Liver (tissue), 9 donors: ENCODE measurements around the gene DCAF8L2. TPM values are rescaled to one million over a fixed set of nuclear protein-coding genes. Genes with fewer than 3 reads are reported as not detected.
A peak's percentile ranks its signal among the peaks of the same experiment; 100 is the strongest.

Experiments used
- DNase-seq: peaks from one replicate; pipeline ENCODE4 v3.0.0-alpha.2; 2017; ENCODE audit warnings: low spot score
- H3K27ac ChIP-seq, 2 donors: one replicate each; pipeline ENCODE4 v1.7.0; 2013; ENCODE audit warnings: inconsistent platforms in 2 of 2, low read length in 2 of 2, control low read depth in 1 of 2, low read depth in 1 of 2, mild to moderate bottlenecking in 1 of 2
- H3K27me3 ChIP-seq, 4 donors: one replicate each; pipeline versions ENCODE4 v1.6.1 to v1.7.0; 2013; ENCODE audit warnings: low read length in 3 of 4, inconsistent platforms in 1 of 4, mild to moderate bottlenecking in 1 of 4, moderate library complexity in 1 of 4; ENCODE audit not compliant: control insufficient read depth in 4 of 4, insufficient read depth in 4 of 4
- H3K36me3 ChIP-seq, 4 donors: one replicate each; pipeline versions ENCODE4 v1.6.1 to v1.7.0; 2013; ENCODE audit warnings: low read length in 3 of 4, mild to moderate bottlenecking in 3 of 4, low read depth in 1 of 4, moderate library complexity in 1 of 4; ENCODE audit not compliant: control insufficient read depth in 4 of 4, insufficient read depth in 3 of 4
- H3K4me1 ChIP-seq, 4 donors: one replicate each; pipeline versions ENCODE4 v1.6.1 to v1.7.0; 2013; ENCODE audit warnings: low read length in 3 of 4, mild to moderate bottlenecking in 3 of 4, moderate library complexity in 1 of 4; ENCODE audit not compliant: control insufficient read depth in 4 of 4, insufficient read depth in 4 of 4
- H3K4me3 ChIP-seq, 3 donors: one replicate each; pipeline versions ENCODE4 v1.6.1 to v1.7.0; 2013; ENCODE audit warnings: low read length in 3 of 3, control low read depth in 1 of 3, low read depth in 1 of 3, mild to moderate bottlenecking in 1 of 3
- H3K9ac ChIP-seq, 2 donors: one replicate each; pipeline ENCODE4 v1.7.0; 2013; ENCODE audit warnings: low read length in 2 of 2, mild to moderate bottlenecking in 2 of 2, moderate library complexity in 2 of 2, control low read depth in 1 of 2, low read depth in 1 of 2
- H3K9me3 ChIP-seq, 4 donors: one replicate each; pipeline versions ENCODE4 v1.6.1 to v1.7.0; 2013; ENCODE audit warnings: low read length in 3 of 4; ENCODE audit not compliant: control insufficient read depth in 4 of 4
- CTCF ChIP-seq: fragments of 150-350 bp; IDR thresholded peaks from 2 replicates; pipeline ENCODE4 v1.5.1; 2017; ENCODE audit warnings: improper control_type of control experiment, low read depth, low read length; ENCODE audit not compliant: missing input control
- MAX ChIP-seq: IDR thresholded peaks from 2 replicates; pipeline ENCODE4 v1.6.1; 2016; ENCODE audit warnings: antibody characterized with exemption
- RAD21 ChIP-seq, 2 donors: IDR thresholded peaks; 2 replicates each; pipeline ENCODE4 v1.6.1; 2016; ENCODE audit warnings: antibody characterized with exemption in 2 of 2, mild to moderate bottlenecking in 2 of 2
- SP1 ChIP-seq: IDR thresholded peaks from 2 replicates; pipeline ENCODE4 v1.6.1; 2018; ENCODE audit warnings: antibody characterized with exemption, mild to moderate bottlenecking
- YY1 ChIP-seq: IDR thresholded peaks from 2 replicates; pipeline ENCODE4 v1.6.1; 2016; ENCODE audit warnings: antibody characterized with exemption, mild to moderate bottlenecking
- WGBS: extraction: QIAGEN DNeasy Blood & Tissue Kit; methylation state at CpG from one replicate; pipeline ENCODE4 v1.1.7; 2013; 5-methylcytosine and 5-hydroxymethylcytosine counted together
- polyA plus RNA-seq, 2 donors: library from polyadenylated mRNA; stranded (reverse) in 1 of 2; unstranded in 1 of 2; fragments of 200-250 nt in 1 of 2; fragments of >200 nt in 1 of 2; fragmentation: Nextera tagmentation in 1 of 2; extraction: Ambion mirVana in 1 of 2; gene quantifications; one replicate each; pipeline versions ENCODE4 v1.2.1 to v1.2.3, GENCODE V29; 2013 to 2015
- total RNA-seq, 2 donors: library from RNA; depleted of rRNA; stranded (reverse); fragments of >200 nt; gene quantifications; one replicate each; pipeline ENCODE4 v1.2.3, GENCODE V29; 2014
- TF ChIP-seq, protein P1 (sequence below): IDR thresholded peaks from 2 replicates; pipeline ENCODE4 v1.6.1; 2016; ENCODE audit warnings: antibody characterized with exemption
- TF ChIP-seq, protein P2 (sequence below): IDR thresholded peaks from 2 replicates; pipeline ENCODE4 v1.6.1; 2016; ENCODE audit warnings: antibody characterized with exemption
- donor health status: healthy.
- donor health status: healthy.
- donor health status: healthy.
- donor health status: healthy.
- donor health status: healthy.

DCAF8L2 gene
- total and polyA plus RNA-seq, 4 donors, result not detected

- no peak overlapping the region for H3K27ac ChIP-seq
- TF ChIP-seq, protein P1, sequence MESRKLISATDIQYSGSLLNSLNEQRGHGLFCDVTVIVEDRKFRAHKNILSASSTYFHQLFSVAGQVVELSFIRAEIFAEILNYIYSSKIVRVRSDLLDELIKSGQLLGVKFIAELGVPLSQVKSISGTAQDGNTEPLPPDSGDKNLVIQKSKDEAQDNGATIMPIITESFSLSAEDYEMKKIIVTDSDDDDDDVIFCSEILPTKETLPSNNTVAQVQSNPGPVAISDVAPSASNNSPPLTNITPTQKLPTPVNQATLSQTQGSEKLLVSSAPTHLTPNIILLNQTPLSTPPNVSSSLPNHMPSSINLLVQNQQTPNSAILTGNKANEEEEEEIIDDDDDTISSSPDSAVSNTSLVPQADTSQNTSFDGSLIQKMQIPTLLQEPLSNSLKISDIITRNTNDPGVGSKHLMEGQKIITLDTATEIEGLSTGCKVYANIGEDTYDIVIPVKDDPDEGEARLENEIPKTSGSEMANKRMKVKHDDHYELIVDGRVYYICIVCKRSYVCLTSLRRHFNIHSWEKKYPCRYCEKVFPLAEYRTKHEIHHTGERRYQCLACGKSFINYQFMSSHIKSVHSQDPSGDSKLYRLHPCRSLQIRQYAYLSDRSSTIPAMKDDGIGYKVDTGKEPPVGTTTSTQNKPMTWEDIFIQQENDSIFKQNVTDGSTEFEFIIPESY, result no peak
- TF ChIP-seq CTCF (peak; percentile 27), RAD21 (IDR thresholded peaks at IDR 0.05) (peak; percentile 58 to 75)
- H3K4me3 ChIP-seq, result no peak overlapping the region
- WGBS, result 37% methylated on average over 3 of the region's 3 CpGs
- H3K36me3 ChIP-seq, result no peaks in the 10 kb centered on the region
- no peaks in the 10 kb centered on the region for H3K4me1 ChIP-seq
- DNase-seq, result no peak
- H3K9ac ChIP-seq, result no peak overlapping the region
- H3K9me3 ChIP-seq, result no peaks in the 10 kb centered on the region
- H3K27me3 ChIP-seq, result no peaks in the 10 kb centered on the region
Measured at GRCh38 chrX:27555514-27555913, 34.6 kb upstream of the DCAF8L2 start.

- Histone ChIP-seq H3K27ac (no peak overlapping the region), H3K9ac (no peak overlapping the region), H3K27me3 (no peaks in the 10 kb centered on the region), H3K9me3 (no peaks in the 10 kb centered on the region), H3K36me3 (no peaks in the 10 kb centered on the region), H3K4me3 (no peak overlapping the region), H3K4me1 (no peaks in the 10 kb centered on the region)
- TF ChIP-seq RAD21 (IDR thresholded peaks at IDR 0.05), result no peak
- TF ChIP-seq, protein P2, sequence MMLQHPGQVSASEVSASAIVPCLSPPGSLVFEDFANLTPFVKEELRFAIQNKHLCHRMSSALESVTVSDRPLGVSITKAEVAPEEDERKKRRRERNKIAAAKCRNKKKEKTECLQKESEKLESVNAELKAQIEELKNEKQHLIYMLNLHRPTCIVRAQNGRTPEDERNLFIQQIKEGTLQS, result no peak
- DNase-seq, result peak; percentile 32
- 8% methylated on average over 5 of the region's 5 CpGs for WGBS
Measured at GRCh38 chrX:27565992-27566391, 24.2 kb upstream of the DCAF8L2 start.

DNA sequence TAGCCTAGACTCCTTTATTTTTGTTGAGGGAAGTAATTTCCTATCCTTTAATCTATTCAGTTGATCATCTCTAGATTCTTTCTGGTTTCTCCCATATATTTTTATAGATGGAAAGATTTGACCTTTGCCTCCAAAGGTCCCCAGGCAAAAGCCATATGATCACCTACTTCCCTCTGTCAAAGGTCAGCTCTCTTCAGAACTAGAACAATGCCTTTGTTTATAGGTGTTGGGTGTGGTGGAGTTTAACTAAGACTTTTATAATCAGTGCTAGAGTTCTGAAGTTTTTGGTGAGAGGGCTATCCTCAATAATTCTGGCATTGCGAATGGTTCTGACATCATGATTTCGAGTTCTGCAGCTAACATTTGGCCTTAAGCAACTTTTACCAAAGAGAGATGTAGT, 19.0 kb upstream of the DCAF8L2 start:
- Histone ChIP-seq H3K4me3 (no peak overlapping the region), H3K9ac (no peak overlapping the region), H3K4me1 (no peaks in the 10 kb centered on the region), H3K27ac (no peak overlapping the region), H3K27me3 (no peaks in the 10 kb centered on the region), H3K36me3 (no peaks in the 10 kb centered on the region), H3K9me3 (no peaks in the 10 kb centered on the region)
- TF ChIP-seq RAD21 (IDR thresholded peaks at IDR 0.05) (no peak), MAX (no peak), YY1 (no peak), SP1 (no peak), CTCF (no peak)
- TF ChIP-seq, protein P2, result no peak
- WGBS, result 68% methylated on average over 2 of the region's 2 CpGs
- DNase-seq, result no peak
